H1 (cell line): Measurements from ENCODE around the gene CTTNBP2. TPM values are rescaled to one million over a fixed set of nuclear protein-coding genes. Genes with fewer than 3 reads are reported as not detected.

Experiments used
- CTCF ChIA-PET: fragments of 300-600 bp; sonication (Branson Sonifier 250); formaldehyde crosslinking; loops from one replicate; lab custom pipeline; 2021; ENCODE audit not compliant: partially characterized antibody; lab: Charles Lee
- POLR2A ChIA-PET: fragments of 300-600 bp; sonication (Branson Sonifier 250); formaldehyde crosslinking; loops from one replicate; lab custom pipeline; 2021; ENCODE audit warnings: inconsistent platforms; ENCODE audit not compliant: partially characterized antibody; lab: Charles Lee
- DNase-seq, 2 experiments: peaks; one replicate each; pipeline versions ENCODE4 v3.0.0 to v3.0.0-alpha.2; 2010 to 2022; ENCODE audit warnings: low spot score in 2 of 2, low read depth in 1 of 2, mixed read lengths in 1 of 2
- FAIRE-seq: peaks from 2 replicates; lab custom pipeline; 2011; peaks lifted over from hg19 to GRCh38; lab: Jason Lieb, UNC
- H2AFZ ChIP-seq: 2 replicates; pipeline ENCODE4 v1.8.1; 2012; ENCODE audit warnings: low read length, inconsistent platforms
- H2AK5ac ChIP-seq: 2 replicates; pipeline ENCODE4 v1.6.1; 2013; ENCODE audit warnings: low read depth, low read length
- H2BK120ac ChIP-seq: replicated peaks from 2 replicates; pipeline ENCODE3; 2013; ENCODE audit warnings: low read depth, low read length, inconsistent platforms
- H2BK12ac ChIP-seq: 2 replicates; pipeline ENCODE4 v1.6.1; 2013; ENCODE audit warnings: low read depth, low read length
- H2BK15ac ChIP-seq: 2 replicates; pipeline ENCODE4 v1.6.1; 2013; ENCODE audit warnings: low read length
- H2BK20ac ChIP-seq: 2 replicates; pipeline ENCODE4 v1.6.1; 2013; ENCODE audit warnings: low read length
- H2BK5ac ChIP-seq: 2 replicates; pipeline ENCODE4 v1.6.1; 2013; ENCODE audit warnings: low read depth, low read length
- H3K14ac ChIP-seq: 2 replicates; pipeline ENCODE4 v1.6.1; 2013; ENCODE audit warnings: inconsistent platforms; ENCODE audit not compliant: insufficient read length
- H3K18ac ChIP-seq: 2 replicates; pipeline ENCODE4 v1.6.1; 2013; ENCODE audit warnings: low read length; ENCODE audit errors: extremely low read depth
- H3K23ac ChIP-seq: 2 replicates; pipeline ENCODE4 v1.6.1; 2013; ENCODE audit warnings: inconsistent platforms; ENCODE audit not compliant: insufficient read length
- H3K23me2 ChIP-seq: 2 replicates; pipeline ENCODE4 v1.6.1; 2013; ENCODE audit warnings: low read depth, low read length
- H3K27ac ChIP-seq: 2 replicates; pipeline ENCODE4 v1.6.1; 2011; ENCODE audit warnings: low read depth, low read length, inconsistent platforms
- H3K27me3 ChIP-seq, 4 experiments: replicated peaks in 1 of 4; 1 replicate in 1 of 4; 2 replicates in 3 of 4; pipeline versions ENCODE4 v1.6.1 to v1.8.1; 2011 to 2013; ENCODE audit warnings: low read length in 3 of 4, mild to moderate bottlenecking in 3 of 4, inconsistent platforms in 2 of 4, mixed read lengths in 2 of 4, moderate library complexity in 1 of 4; ENCODE audit not compliant: control insufficient read depth in 3 of 4, insufficient read depth in 3 of 4; ENCODE audit errors: extremely low read depth in 1 of 4
- H3K36me3 ChIP-seq, 4 experiments: 2 replicates each; pipeline versions ENCODE4 v1.6.1 to v1.8.1; 2011 to 2013; ENCODE audit warnings: mild to moderate bottlenecking in 4 of 4, low read length in 3 of 4, moderate library complexity in 2 of 4, control low read depth in 1 of 4, inconsistent platforms in 1 of 4; ENCODE audit not compliant: insufficient read depth in 4 of 4, control insufficient read depth in 2 of 4
- H3K4ac ChIP-seq: replicated peaks from 2 replicates; pipeline ENCODE3; 2013; ENCODE audit warnings: low read length, low read depth, mixed read lengths, inconsistent platforms; ENCODE audit not compliant: insufficient read length
- H3K4me1 ChIP-seq, 4 experiments: replicated peaks in 1 of 4; 1 replicate in 1 of 4; 2 replicates in 3 of 4; pipeline versions ENCODE4 v1.6.1 to v1.8.1; 2011 to 2013; ENCODE audit warnings: low read length in 3 of 4, inconsistent platforms in 2 of 4, mixed read lengths in 1 of 4; ENCODE audit not compliant: insufficient read depth in 4 of 4, control insufficient read depth in 3 of 4
- H3K4me2 ChIP-seq, 2 experiments: 2 replicates each; pipeline versions ENCODE4 v1.6.1 to v1.8.1; 2011 to 2013; ENCODE audit warnings: low read depth in 2 of 2, low read length in 2 of 2, control low read depth in 1 of 2, inconsistent platforms in 1 of 2, mild to moderate bottlenecking in 1 of 2; ENCODE audit not compliant: insufficient read depth in 1 of 2
- H3K4me3 ChIP-seq, 4 experiments: fragments of 200-600, 300-600 bp in 1 of 4; sonication (generic), shearing (Covaris generic), sonication (Bioruptor Twin) in 1 of 4; 2 replicates each; pipeline versions ENCODE4 v1.5.1 to v1.8.1; 2011 to 2016; ENCODE audit warnings: low read length in 4 of 4, low read depth in 3 of 4, control low read depth in 2 of 4, inconsistent platforms in 2 of 4, mild to moderate bottlenecking in 2 of 4, mixed read lengths in 1 of 4, moderate library complexity in 1 of 4; ENCODE audit not compliant: insufficient read depth in 2 of 4; ENCODE audit errors: extremely low read depth in 1 of 4
- H3K56ac ChIP-seq: replicated peaks from 2 replicates; pipeline ENCODE3; 2013; ENCODE audit warnings: low read depth, mild to moderate bottlenecking, mixed read lengths, low read length, inconsistent platforms; ENCODE audit not compliant: insufficient read length
- H3K79me1 ChIP-seq: 2 replicates; pipeline ENCODE4 v1.6.1; 2013; ENCODE audit warnings: low read depth, low read length, control low read depth
- H3K79me2 ChIP-seq, 2 experiments: 2 replicates each; pipeline versions ENCODE4 v1.6.1 to v1.8.1; 2012 to 2013; ENCODE audit warnings: low read length in 2 of 2, mild to moderate bottlenecking in 2 of 2, inconsistent platforms in 1 of 2; ENCODE audit not compliant: insufficient read depth in 2 of 2, control insufficient read depth in 1 of 2
- H3K9ac ChIP-seq, 4 experiments: replicated peaks in 1 of 4; 1 replicate in 1 of 4; 2 replicates in 3 of 4; pipeline versions ENCODE4 v1.6.1 to v1.8.1; 2011 to 2013; ENCODE audit warnings: low read depth in 3 of 4, low read length in 3 of 4, control low read depth in 2 of 4, mild to moderate bottlenecking in 2 of 4, moderate library complexity in 2 of 4, inconsistent platforms in 1 of 4; ENCODE audit errors: extremely low read depth in 1 of 4
- H3K9me3 ChIP-seq, 2 experiments: 2 replicates each; pipeline versions ENCODE4 v1.6.1 to v1.8.1; 2012 to 2013; ENCODE audit warnings: mild to moderate bottlenecking in 2 of 2, moderate library complexity in 2 of 2, control low read depth in 1 of 2, inconsistent platforms in 1 of 2, low read depth in 1 of 2, low read length in 1 of 2, mixed read lengths in 1 of 2; ENCODE audit not compliant: insufficient read depth in 2 of 2
- H4K20me1 ChIP-seq, 2 experiments: replicated peaks in 1 of 2; 2 replicates each; pipeline versions ENCODE3 to v1.8.1; 2011 to 2013; ENCODE audit warnings: inconsistent platforms in 2 of 2, low read length in 2 of 2, mild to moderate bottlenecking in 1 of 2; ENCODE audit not compliant: insufficient read depth in 2 of 2, control insufficient read depth in 1 of 2
- H4K5ac ChIP-seq: 2 replicates; pipeline ENCODE4 v1.6.1; 2013; ENCODE audit warnings: low read length, low read depth, mixed read lengths, inconsistent platforms; ENCODE audit not compliant: insufficient read length
- H4K8ac ChIP-seq: 2 replicates; pipeline ENCODE4 v1.8.0; 2013; ENCODE audit warnings: mild to moderate bottlenecking, moderate library complexity, low read length, inconsistent platforms; ENCODE audit not compliant: insufficient read depth; ENCODE audit errors: extremely low read depth
- H4K91ac ChIP-seq: replicated peaks from 2 replicates; pipeline ENCODE3; 2013; ENCODE audit warnings: low read length, mixed read lengths, inconsistent platforms; ENCODE audit not compliant: insufficient read length
- CHD2 ChIP-seq: IDR thresholded peaks from 2 replicates; pipeline ENCODE4 v1.6.1; 2012; ENCODE audit warnings: low read length, improper control_type of control experiment
- EGR1 ChIP-seq: IDR thresholded peaks from 2 replicates; pipeline ENCODE4 v1.6.1; 2011; ENCODE audit warnings: low read depth, low read length, borderline replicate concordance
- HDAC2 ChIP-seq, 2 experiments: fragments of 300-600 bp in 1 of 2; sonication (generic) in 1 of 2; IDR thresholded peaks; 2 replicates each; pipeline ENCODE4 v1.6.1; 2011 to 2012; ENCODE audit warnings: low read depth in 2 of 2, low read length in 2 of 2, mild to moderate bottlenecking in 2 of 2, moderate library complexity in 2 of 2, borderline replicate concordance in 1 of 2, inconsistent platforms in 1 of 2
- JUND ChIP-seq: IDR thresholded peaks from 2 replicates; pipeline ENCODE4 v1.6.1; 2011; ENCODE audit warnings: mild to moderate bottlenecking, improper control_type of control experiment, low read length
- KDM4A ChIP-seq: IDR thresholded peaks from one replicate; pipeline ENCODE4 v1.7.1; 2012; ENCODE audit warnings: low read depth, mild to moderate bottlenecking, moderate library complexity, low read length, inconsistent platforms; ENCODE audit not compliant: severe bottlenecking
- NRF1 ChIP-seq: IDR thresholded peaks from 2 replicates; pipeline ENCODE4 v1.6.1; 2011; ENCODE audit warnings: mild to moderate bottlenecking, low read depth, low read length, improper control_type of control experiment
- POLR2AphosphoS5 ChIP-seq: IDR thresholded peaks from 2 replicates; pipeline ENCODE4 v1.6.1; 2011; ENCODE audit warnings: low read depth, low read length
- POU5F1 ChIP-seq: IDR thresholded peaks from 2 replicates; pipeline ENCODE4 v1.6.1; 2011; ENCODE audit warnings: low read depth, mild to moderate bottlenecking, low read length, moderate library complexity
- TAF7 ChIP-seq: optimal IDR thresholded peaks from 2 replicates; pipeline ENCODE3; 2011; ENCODE audit warnings: low read depth, mild to moderate bottlenecking, inconsistent platforms, low read length, moderate library complexity, borderline replicate concordance
- TEAD4 ChIP-seq: IDR thresholded peaks from 2 replicates; pipeline ENCODE4 v1.6.1; 2012; ENCODE audit warnings: low read depth, low read length, inconsistent platforms, mixed read lengths
- USF2 ChIP-seq: IDR thresholded peaks from 2 replicates; pipeline ENCODE4 v1.6.1; 2011; ENCODE audit warnings: low read length, improper control_type of control experiment
- ZNF274 ChIP-seq: IDR thresholded peaks from 2 replicates; pipeline ENCODE4 v1.7.0; 2012; ENCODE audit warnings: low read length, borderline replicate concordance; ENCODE audit errors: extremely low read depth
- WGBS, 2 experiments: shearing (Covaris generic) in 1 of 2; methylation state at CpG; one replicate each; pipeline versions ENCODE4 v1.1.6 to v1.1.7; 2013 to 2015; ENCODE audit warnings: low lambda C conversion rate in 2 of 2, mixed read lengths in 2 of 2, inconsistent platforms in 1 of 2, low coverage in 1 of 2, missing lambda C conversion rate in 1 of 2; ENCODE audit not compliant: insufficient replicate concordance in 2 of 2, insufficient coverage in 1 of 2, insufficient read length in 1 of 2; ENCODE audit errors: extremely low coverage in 1 of 2, missing lambda C conversion rate in 1 of 2; 5-methylcytosine and 5-hydroxymethylcytosine counted together
- polyA plus RNA-seq, 7 experiments: library from polyadenylated mRNA; depleted of rRNA in 3 of 7; stranded (reverse) in 5 of 7; unstranded in 2 of 7; fragments of >200 nt in 5 of 7; fragments of 200-250 nt in 2 of 7; gene quantifications; 1 replicate in 5 of 7; 2 replicates in 1 of 7; 4 replicates in 1 of 7; pipeline versions ENCODE4 v1.2.1 to v1.2.3, GENCODE V29; 2011 to 2013; ENCODE audit warnings: missing spikeins in 2 of 7, mixed read lengths in 2 of 7
- total RNA-seq: library from RNA; stranded (reverse); fragmentation: NEBNext Ultra II Directional; extraction: Animal tissue kit (Norgen Biotek cat#: 25700); gene quantifications from 2 replicates; pipeline ENCODE4 v1.2.1, GENCODE V29; 2021

CTTNBP2 gene
- total and polyA plus RNA-seq, 2 of the 8 experiments (the other 6 are each of a cell fraction or from before 2014, with no cell fraction given) = 15.3 to 35.1 TPM

- FAIRE-seq = no peak
These were observed 101.5 kb downstream of the CTTNBP2 start for GRCh38 chr7:117771756-117772155.

More at GRCh38 chr7:117771756-117772155, 101.5 kb downstream of the CTTNBP2 start:
- Histone ChIP-seq H2AK5ac (no peak overlapping the region), H3K4me3 (no peak overlapping the region), H2AFZ (no peak overlapping the region), H3K79me1 (no peaks in the 10 kb centered on the region; the same call in 1 of the 2 replicates), H3K56ac (no peak overlapping the region), H3K9ac (no peak overlapping the region), H2BK12ac (no peak overlapping the region; the same call in 1 of the 2 replicates), H3K18ac (no peak overlapping the region), H3K4ac (no peak overlapping the region), H2BK20ac (no peak overlapping the region), H4K5ac (no peak overlapping the region), H3K4me2 (no peak overlapping the region), H3K36me3 (peaks cover 0 to 35% (median 12%) of the 10 kb centered on the region in 4 experiments; a peak in 5 of 8 replicates), H2BK120ac (no peak overlapping the region), H3K14ac (no peak overlapping the region), H3K4me1 (no peaks in the 10 kb centered on the region), H4K8ac (no peak overlapping the region), H3K23ac (no peak overlapping the region), H4K91ac (no peak overlapping the region), H3K9me3 (no peaks in the 10 kb centered on the region), H3K79me2 (no peaks in the 10 kb centered on the region), H3K23me2 (no peaks in the 10 kb centered on the region; the same call in 1 of the 2 replicates), H2BK5ac (no peak overlapping the region; the same call in 1 of the 2 replicates), H4K20me1 (no peaks in the 10 kb centered on the region), H3K27me3 (no peaks in the 10 kb centered on the region), H2BK15ac (no peak overlapping the region), H3K27ac (no peak overlapping the region)
- WGBS, 2 experiments = 90% methylated on average over 4 of the region's 4 CpGs; no CpG with 5 or more reads in 1 of the 2 experiments
- CTCF ChIA-PET = interaction anchor here (1.0 to 2.9 kb wide), 6 partner anchors 9 to 381 kb away, joined by 3 to 11 read pairs (median 6); no protein-coding TSS in a partner anchor
- DNase-seq = no peak
- no peak for TF ChIP-seq HDAC2 (IDR thresholded peaks at IDR 0.05; ENCODE audit: borderline replicate concordance in 1 of 2, low read depth in 2 of 2, low read length in 2 of 2)
- TF ChIP-seq TAF7 = no peak
- TF ChIP-seq EGR1 = no peak
- no peak for TF ChIP-seq NRF1
- no peak for TF ChIP-seq ZNF274
- no peak for TF ChIP-seq KDM4A
- TF ChIP-seq POLR2AphosphoS5 = no peak
- TF ChIP-seq JUND = no peak
- no peak for TF ChIP-seq POU5F1
- TF ChIP-seq CHD2 = no peak
- no peak for TF ChIP-seq USF2
- no peak for TF ChIP-seq TEAD4
- POLR2A ChIA-PET = no interaction called here
